OCI-LY7 (cell line): ENCODE measurements around the gene AP1S3.

ENCODE experiments used
- CTCF ChIP-seq: fragments of 200-600 bp; sonication (generic); conservative IDR thresholded peaks from 2 replicates; pipeline ENCODE4 v1.5.1; 2014; ENCODE audit warnings: mild to moderate bottlenecking, antibody characterized with exemption, low read length, moderate library complexity, mixed read lengths
- EZH2phosphoT487 ChIP-seq: fragments of 200-600 bp; sonication (generic); IDR thresholded peaks from 2 replicates; pipeline ENCODE4 v1.6.1; 2018; ENCODE audit warnings: low read depth, borderline replicate concordance, mild to moderate bottlenecking, mixed run types, antibody characterized with exemption, low read length, moderate library complexity, mixed read lengths

GRCh38 chr2:223856584-223856983 lies 19.2 kb upstream of the AP1S3 start:
- no peak for TF ChIP-seq CTCF
- no peak for TF ChIP-seq EZH2phosphoT487
